Measurements from ENCODE around the gene FOXA2.
"Not testable (repeated sequence)": the region's sequence is repeated elsewhere in the genome, so short reads cannot be mapped to it uniquely, and the experiment has no call there.

Gene FOXA2

DNA sequence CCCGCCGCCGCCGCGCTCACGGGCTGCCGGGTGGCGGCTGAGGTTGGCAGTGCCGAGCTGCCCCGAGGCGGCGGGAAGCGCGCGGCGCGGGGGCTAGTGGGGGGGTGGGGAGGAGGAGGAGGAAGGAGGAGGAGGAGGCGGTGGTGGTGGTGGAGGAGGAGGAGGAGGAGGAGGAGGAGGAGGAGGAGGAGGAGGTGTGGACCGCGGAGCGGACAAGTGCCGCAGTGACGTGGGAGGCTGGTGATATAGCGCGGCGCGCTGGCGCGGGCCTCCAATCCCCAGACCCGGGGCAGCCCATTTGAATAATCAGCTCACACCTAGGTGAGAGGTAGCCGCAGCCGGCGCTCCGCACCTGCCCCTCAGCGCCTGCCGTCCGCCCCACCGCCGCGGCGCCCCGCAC is at the start of gene FOXA2:
Gene FOXA2, minus strand, starts transcription at position 51 of the 400 bp plus-strand sequence. CDS start 294 bp downstream, outside the sequence.
- in situ Hi-C loops (cut with HindIII; ENCODE audit: low pct_ligation_motif_present, low pct_unique_long_range_greater_than_20kb, low sequenced_read_pairs), result no loop called here
- DNase-seq, result no peak

DNA sequence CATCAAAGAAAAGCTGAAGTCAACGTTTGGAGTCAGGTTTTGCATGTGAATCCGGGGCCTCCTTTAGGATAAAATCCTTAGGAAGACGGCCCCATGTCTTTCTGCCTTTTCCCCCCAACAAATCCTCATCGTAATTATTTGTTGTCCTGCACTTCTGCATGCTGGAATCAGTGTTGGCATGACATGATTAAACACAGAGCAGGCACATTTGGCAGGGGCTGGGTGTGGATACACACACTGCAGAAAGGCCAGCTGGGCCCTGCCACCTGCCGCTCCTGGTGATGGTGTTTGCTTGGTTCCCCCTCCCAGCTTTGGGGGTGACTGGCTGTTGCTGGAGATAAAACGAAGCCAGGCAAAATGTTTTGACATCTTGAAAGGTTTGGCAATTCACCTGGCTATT is 46.3 kb upstream of the FOXA2 start:
- in situ Hi-C loops (cut with HindIII; ENCODE audit: low pct_ligation_motif_present, low pct_unique_long_range_greater_than_20kb, low sequenced_read_pairs), result no loop called here
- DNase-seq, result no peak

GRCh38 chr20:22629927-22630326 is 45.6 kb upstream of the FOXA2 start:
- DNase-seq, result no peak
- in situ Hi-C loops (cut with HindIII; ENCODE audit: low pct_ligation_motif_present, low pct_unique_long_range_greater_than_20kb, low sequenced_read_pairs), result no loop called here

DNA sequence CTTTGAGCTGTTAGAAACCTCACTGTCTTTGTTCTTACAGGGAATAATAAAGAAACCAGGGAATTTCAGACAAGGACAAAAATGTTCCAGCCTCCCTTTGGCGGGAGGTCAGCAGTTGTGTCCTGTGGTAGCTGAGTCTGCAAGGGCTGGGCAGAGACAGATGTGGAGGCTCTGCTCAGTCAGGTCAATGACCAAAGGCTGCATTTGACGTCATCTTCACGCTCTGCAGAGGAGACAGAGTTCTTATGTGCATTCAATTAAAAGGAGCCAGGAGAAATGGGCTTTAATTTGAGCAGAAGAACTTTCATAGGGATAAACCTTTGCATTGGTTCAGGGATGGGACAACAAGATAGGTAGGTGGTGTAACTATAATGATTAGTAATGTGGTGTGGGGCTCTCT is 45.1 kb upstream of the FOXA2 start:
- no peak for DNase-seq
- in situ Hi-C loops (cut with HindIII; ENCODE audit: low pct_ligation_motif_present, low pct_unique_long_range_greater_than_20kb, low sequenced_read_pairs), result no loop called here

DNA sequence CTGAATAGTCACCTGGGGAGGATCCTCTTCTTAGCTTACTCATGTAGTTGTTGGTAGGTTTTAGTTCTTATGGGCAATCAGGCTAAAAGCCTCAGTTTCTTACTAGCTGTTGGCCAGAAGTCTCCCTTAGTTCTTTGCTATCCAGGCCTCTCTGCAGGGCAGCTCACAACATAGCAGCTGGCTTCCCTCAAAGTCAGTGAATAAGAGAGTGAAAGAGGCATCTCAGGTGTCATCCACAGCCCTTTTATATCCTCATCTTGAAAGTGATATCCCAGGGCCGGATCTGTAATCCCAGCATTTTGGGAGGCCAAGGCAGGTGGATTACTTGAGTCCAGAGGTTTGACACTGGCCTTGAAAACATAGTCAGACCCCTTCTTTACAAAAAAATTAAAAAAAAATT is 42.1 kb upstream of the FOXA2 start:
- in situ Hi-C loops (cut with HindIII; ENCODE audit: low pct_ligation_motif_present, low pct_unique_long_range_greater_than_20kb, low sequenced_read_pairs), result no loop called here

DNA sequence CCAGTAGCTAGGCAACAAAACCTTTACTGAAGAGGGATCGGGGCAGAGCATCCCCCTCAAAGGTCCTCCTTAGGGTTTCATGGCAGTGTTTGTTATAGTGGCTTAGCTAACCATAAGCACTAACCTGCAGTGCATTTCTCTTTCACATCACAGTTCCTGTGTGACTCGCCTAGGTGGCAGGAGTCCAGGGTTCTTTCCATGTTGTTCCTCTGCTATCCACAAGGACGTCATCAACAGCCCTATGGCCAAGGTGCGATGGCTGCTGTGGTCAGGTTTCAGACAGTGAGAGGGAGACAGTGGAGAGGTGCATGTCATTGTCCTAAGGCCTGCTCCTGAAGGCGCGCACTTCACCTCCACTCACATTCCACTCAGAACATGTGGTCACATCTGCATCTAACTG is 38.8 kb upstream of the FOXA2 start:
- no peak for DNase-seq
- in situ Hi-C loops (cut with HindIII; ENCODE audit: low pct_ligation_motif_present, low pct_unique_long_range_greater_than_20kb, low sequenced_read_pairs), result no loop called here

More for the DNA sequence above, 42.1 kb upstream of the FOXA2 start:
- DNase-seq, result no peak

DNA sequence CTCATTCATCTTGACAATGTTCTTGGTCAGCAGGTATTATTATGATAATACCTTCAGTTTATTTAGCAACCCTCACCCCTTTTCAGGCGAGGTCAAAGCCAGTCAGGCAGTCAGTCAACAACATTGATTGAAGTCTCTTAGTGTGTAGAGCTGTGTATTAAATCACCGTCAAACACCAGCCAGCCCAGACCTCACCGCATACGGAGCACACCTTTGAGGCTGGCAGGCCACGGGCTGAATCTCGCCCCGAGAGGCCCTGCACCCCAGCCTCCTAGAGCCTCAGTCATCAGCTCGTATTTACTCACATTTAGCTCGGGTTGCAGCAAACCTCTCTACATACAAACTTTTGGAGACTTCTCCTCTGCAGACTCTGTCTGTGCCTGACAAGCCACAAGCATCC is 36.0 kb upstream of the FOXA2 start:
- no peak for DNase-seq
- in situ Hi-C loops (cut with HindIII; ENCODE audit: low pct_ligation_motif_present, low pct_unique_long_range_greater_than_20kb, low sequenced_read_pairs), result no loop called here

DNA sequence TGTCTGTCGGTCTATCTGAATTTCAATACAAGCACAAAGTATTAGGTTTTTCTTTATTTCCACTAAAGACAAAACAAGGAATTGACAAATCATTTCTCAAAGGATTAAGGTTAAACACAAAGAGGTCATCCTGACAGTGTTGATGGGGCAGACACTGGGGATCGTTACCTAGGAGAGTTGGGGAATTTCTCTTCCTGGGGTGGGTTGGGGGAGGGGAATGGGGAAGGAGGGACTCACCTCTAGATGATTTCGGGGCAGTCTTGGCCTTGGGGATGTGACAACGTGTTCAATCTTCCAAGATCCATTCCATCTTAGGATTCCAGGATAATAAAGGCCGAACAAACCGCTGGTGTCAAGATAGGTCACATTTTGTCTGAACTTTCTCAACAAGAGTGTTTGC is 35.4 kb upstream of the FOXA2 start:
- DNase-seq, result no peak
- in situ Hi-C loops (cut with HindIII; ENCODE audit: low pct_ligation_motif_present, low pct_unique_long_range_greater_than_20kb, low sequenced_read_pairs), result no loop called here

GRCh38 chr20:22619272-22619671 is 34.9 kb upstream of the FOXA2 start:
- in situ Hi-C loops (cut with HindIII; ENCODE audit: low pct_ligation_motif_present, low pct_unique_long_range_greater_than_20kb, low sequenced_read_pairs), result no loop called here
- DNase-seq, result no peak

GRCh38 chr20:22617160-22617559 is 32.8 kb upstream of the FOXA2 start:
- no peak for DNase-seq
- in situ Hi-C loops (cut with HindIII; ENCODE audit: low pct_ligation_motif_present, low pct_unique_long_range_greater_than_20kb, low sequenced_read_pairs), result no loop called here

GRCh38 chr20:22616551-22616950 is 32.2 kb upstream of the FOXA2 start:
- in situ Hi-C loops (cut with HindIII; ENCODE audit: low pct_ligation_motif_present, low pct_unique_long_range_greater_than_20kb, low sequenced_read_pairs), result no loop called here
- DNase-seq, result no peak

DNA sequence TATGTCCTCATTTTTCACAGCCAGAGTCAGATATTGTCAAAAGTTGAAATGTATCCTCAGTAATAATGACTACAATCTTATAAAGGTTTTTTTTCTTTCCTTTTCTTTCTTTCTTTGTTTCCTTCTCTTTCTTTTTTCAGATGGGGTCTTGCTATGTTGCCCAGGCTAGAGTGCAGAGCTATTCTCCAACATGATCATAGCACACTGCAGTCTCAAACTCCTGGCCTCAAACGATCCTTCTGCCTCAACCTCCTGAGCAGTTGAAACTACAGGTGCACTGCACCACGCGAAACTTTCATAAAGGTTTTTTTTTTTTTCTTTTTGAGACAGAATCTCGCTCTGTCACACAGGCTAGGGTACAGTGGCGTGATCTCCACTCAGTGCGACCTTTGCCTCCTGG is 31.1 kb upstream of the FOXA2 start:
- DNase-seq, result no peak
- in situ Hi-C loops (cut with HindIII; ENCODE audit: low pct_ligation_motif_present, low pct_unique_long_range_greater_than_20kb, low sequenced_read_pairs), result no loop called here

GRCh38 chr20:22611636-22612035 is 27.3 kb upstream of the FOXA2 start:
- in situ Hi-C loops (cut with HindIII; ENCODE audit: low pct_ligation_motif_present, low pct_unique_long_range_greater_than_20kb, low sequenced_read_pairs), result no loop called here
- DNase-seq, result no peak

- no peak for DNase-seq
- in situ Hi-C loops (cut with HindIII; ENCODE audit: low pct_ligation_motif_present, low pct_unique_long_range_greater_than_20kb, low sequenced_read_pairs), result no loop called here
These were observed 23.3 kb upstream of the FOXA2 start for GRCh38 chr20:22607695-22608094.

GRCh38 chr20:22604815-22605214 is 20.4 kb upstream of the FOXA2 start:
- no peak for DNase-seq
- in situ Hi-C loops (cut with HindIII; ENCODE audit: low pct_ligation_motif_present, low pct_unique_long_range_greater_than_20kb, low sequenced_read_pairs), result no loop called here

DNA sequence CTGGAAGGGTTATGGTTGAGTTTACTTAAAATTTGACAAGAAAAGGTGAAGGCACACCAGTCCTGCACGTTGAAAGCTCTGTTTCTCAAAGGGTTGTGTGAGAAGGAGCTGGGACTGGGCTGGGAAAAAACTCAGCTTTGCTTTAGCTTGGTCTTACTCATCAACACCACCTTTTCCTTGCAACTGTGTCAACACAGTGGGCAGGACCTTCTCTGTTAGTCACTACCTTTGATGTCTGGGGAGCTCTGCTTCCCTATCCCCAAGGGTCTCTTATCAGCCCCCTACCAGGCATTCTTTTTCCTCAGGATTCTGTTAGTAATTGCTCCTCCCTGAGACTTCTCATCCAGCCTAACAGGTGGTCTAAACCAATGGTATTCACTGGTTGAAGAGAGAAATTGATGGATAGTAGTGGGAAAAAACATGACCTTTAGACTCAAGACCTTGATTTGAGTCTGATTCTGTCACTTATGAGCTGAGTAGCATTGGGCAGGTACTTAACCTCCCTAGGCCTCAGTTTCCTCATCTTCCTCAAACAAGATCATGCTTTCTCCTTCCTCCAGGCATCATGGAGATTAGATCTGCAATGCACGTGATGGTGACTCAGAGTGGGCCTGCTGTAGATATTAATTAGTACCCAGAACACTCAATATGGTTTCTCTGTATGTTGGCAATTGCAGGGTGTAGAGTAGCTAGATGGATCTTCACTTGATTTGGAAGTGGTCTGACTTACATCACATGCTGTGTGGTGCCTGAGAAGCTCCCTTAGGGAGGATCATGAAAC is 17.2 kb upstream of the FOXA2 start:
- DNase-seq, result no peak
- in situ Hi-C loops (cut with HindIII; ENCODE audit: low pct_ligation_motif_present, low pct_unique_long_range_greater_than_20kb, low sequenced_read_pairs), result no loop called here

DNA sequence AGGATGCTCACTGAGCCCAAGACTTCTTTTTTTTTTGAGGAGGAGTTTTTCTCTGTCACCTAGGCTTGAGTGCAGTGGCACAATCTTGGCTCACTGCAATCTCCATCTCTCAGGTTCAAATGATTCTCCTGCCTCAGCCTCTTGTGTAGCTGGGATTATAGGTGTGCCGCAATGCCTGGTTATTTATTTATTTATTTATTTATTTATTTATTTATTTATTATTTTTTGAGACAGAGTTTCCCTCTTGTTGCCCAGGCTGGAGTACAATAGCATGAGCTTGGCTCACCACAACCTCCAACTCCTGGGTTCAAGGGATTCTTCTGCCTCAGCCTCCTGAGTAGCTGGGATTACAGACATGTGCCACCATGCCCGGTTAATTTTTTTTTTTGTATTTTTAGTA is 14.9 kb upstream of the FOXA2 start:
- in situ Hi-C loops (cut with HindIII; ENCODE audit: low pct_ligation_motif_present, low pct_unique_long_range_greater_than_20kb, low sequenced_read_pairs); DNase-seq: not testable (repeated sequence)

- no peak for DNase-seq
- in situ Hi-C loops (cut with HindIII; ENCODE audit: low pct_ligation_motif_present, low pct_unique_long_range_greater_than_20kb, low sequenced_read_pairs), result no loop called here
These were observed 12.9 kb upstream of the FOXA2 start for GRCh38 chr20:22597303-22597702.

GRCh38 chr20:22590662-22591061 is 6.3 kb upstream of the FOXA2 start:
- in situ Hi-C loops (cut with HindIII; ENCODE audit: low pct_ligation_motif_present, low pct_unique_long_range_greater_than_20kb, low sequenced_read_pairs), result no loop called here
- DNase-seq, result no peak

- peak; percentile 25 for DNase-seq
- in situ Hi-C loops (cut with HindIII; ENCODE audit: low pct_ligation_motif_present, low pct_unique_long_range_greater_than_20kb, low sequenced_read_pairs), result no loop called here
These were observed 2.4 kb upstream of the FOXA2 start for GRCh38 chr20:22586645-22587310.
